ENCODE data around the gene SNX32. TPM values are rescaled to one million over a fixed set of nuclear protein-coding genes. Genes with fewer than 3 reads are reported as not detected.

Gene SNX32
- total and polyA plus RNA-seq, 9 of the 15 experiments (the other 6 are each of a cell fraction or from before 2014, with no cell fraction given) = 0.03 TPM; not detected in 7

- TF ChIP-seq HOXB6 (CRISPR knock-in tag; IDR thresholded peaks at IDR 0.05; ENCODE audit: borderline replicate concordance) (no peak), POLR2AphosphoS5 (IDR thresholded peaks at IDR 0.05; ENCODE audit: control insufficient read depth, insufficient read depth, low read depth, low read length) (peak; percentile 70; the same call in 1 of the 2 replicates), ZFP1 (CRISPR knock-in tag; IDR thresholded peaks at IDR 0.05) (no peak), HDAC8 (tag; IDR thresholded peaks at IDR 0.05) (no peak), HLTF (IDR thresholded peaks at IDR 0.05) (no peak), BDP1 (IDR thresholded peaks at IDR 0.05; ENCODE audit: insufficient read depth, insufficient read length) (no peak), RBFOX2 (IDR thresholded peaks at IDR 0.05; ENCODE audit: low read depth, low read length) (peak; percentile 78), NFIX (CRISPR knock-in tag; IDR thresholded peaks at IDR 0.05; ENCODE audit: low read depth) (no peak), EP300 (IDR thresholded peaks at IDR 0.05; ENCODE audit: low read length) (no peak), ZNF444 (CRISPR knock-in tag; IDR thresholded peaks at IDR 0.05) (no peak), E2F5 (CRISPR knock-in tag; IDR thresholded peaks at IDR 0.05) (no peak), FIP1L1 (IDR thresholded peaks at IDR 0.05; ENCODE audit: low read depth, low read length, poor library complexity, severe bottlenecking) (peak; percentile 77), CTCF (IDR thresholded peaks at IDR 0.05 in 2 of 3, conservative IDR thresholded peaks at IDR 0.05 in 1 of 3; ENCODE audit: insufficient read depth in 2 of 3, low read depth in 1 of 3, low read length in 3 of 3) (0 out of 6 replicates have a peak, but pooled peaks of 1 of the 3 experiments have one; percentile 12), RBM14 (IDR thresholded peaks at IDR 0.05; ENCODE audit: borderline replicate concordance, insufficient read depth, low read depth, low read length) (no peak), GABPB2 (CRISPR knock-in tag; conservative IDR thresholded peaks at IDR 0.05) (no peak)
- TF ChIP-seq, protein P1, sequence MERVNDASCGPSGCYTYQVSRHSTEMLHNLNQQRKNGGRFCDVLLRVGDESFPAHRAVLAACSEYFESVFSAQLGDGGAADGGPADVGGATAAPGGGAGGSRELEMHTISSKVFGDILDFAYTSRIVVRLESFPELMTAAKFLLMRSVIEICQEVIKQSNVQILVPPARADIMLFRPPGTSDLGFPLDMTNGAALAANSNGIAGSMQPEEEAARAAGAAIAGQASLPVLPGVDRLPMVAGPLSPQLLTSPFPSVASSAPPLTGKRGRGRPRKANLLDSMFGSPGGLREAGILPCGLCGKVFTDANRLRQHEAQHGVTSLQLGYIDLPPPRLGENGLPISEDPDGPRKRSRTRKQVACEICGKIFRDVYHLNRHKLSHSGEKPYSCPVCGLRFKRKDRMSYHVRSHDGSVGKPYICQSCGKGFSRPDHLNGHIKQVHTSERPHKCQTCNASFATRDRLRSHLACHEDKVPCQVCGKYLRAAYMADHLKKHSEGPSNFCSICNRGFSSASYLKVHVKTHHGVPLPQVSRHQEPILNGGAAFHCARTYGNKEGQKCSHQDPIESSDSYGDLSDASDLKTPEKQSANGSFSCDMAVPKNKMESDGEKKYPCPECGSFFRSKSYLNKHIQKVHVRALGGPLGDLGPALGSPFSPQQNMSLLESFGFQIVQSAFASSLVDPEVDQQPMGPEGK (CRISPR knock-in tag; IDR thresholded peaks at IDR 0.05; ENCODE audit: borderline replicate concordance) = no peak
- TF ChIP-seq, protein P2, sequence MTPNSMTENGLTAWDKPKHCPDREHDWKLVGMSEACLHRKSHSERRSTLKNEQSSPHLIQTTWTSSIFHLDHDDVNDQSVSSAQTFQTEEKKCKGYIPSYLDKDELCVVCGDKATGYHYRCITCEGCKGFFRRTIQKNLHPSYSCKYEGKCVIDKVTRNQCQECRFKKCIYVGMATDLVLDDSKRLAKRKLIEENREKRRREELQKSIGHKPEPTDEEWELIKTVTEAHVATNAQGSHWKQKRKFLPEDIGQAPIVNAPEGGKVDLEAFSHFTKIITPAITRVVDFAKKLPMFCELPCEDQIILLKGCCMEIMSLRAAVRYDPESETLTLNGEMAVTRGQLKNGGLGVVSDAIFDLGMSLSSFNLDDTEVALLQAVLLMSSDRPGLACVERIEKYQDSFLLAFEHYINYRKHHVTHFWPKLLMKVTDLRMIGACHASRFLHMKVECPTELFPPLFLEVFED (CRISPR knock-in tag; conservative IDR thresholded peaks at IDR 0.05) = peak; percentile 71; the same call in 1 of the 2 replicates
Measured at GRCh38 chr11:65894034-65894591, 60.4 kb downstream of the SNX32 start (continued).
